Sciatic nerve (tissue), 2 donors: ENCODE measurements around the gene TRPV4. TPM values are rescaled to one million over a fixed set of nuclear protein-coding genes. Genes with fewer than 3 reads are reported as not detected.

ENCODE experiments used
- ATAC-seq: fragments of 200-7000 bp; cut with Tn5 transposase; one replicate; pipeline ENCODE4 v1.9.1; 2020; ENCODE audit warnings: mild to moderate bottlenecking, moderate library complexity
- DNase-seq: peaks from one replicate; pipeline ENCODE4 v3.0.0-alpha.2; 2020; ENCODE audit warnings: low spot score
- intact Hi-C: fragments of 100-400 bp; cut with DNase I; formaldehyde crosslinking; loops from one replicate; pipeline ENCODE4 v1.14.2; 2022
- total RNA-seq: library from RNA; stranded (reverse); fragmentation: NEBNext Ultra II Directional; extraction: Animal tissue kit (Norgen Biotek cat#: 25700); gene quantifications from one replicate; pipeline ENCODE4 v1.2.1, GENCODE V29; 2021
- donor health status: DM: no; HTN: no; CAD: no.
- donor health status: DM: no; HTN: no; CAD: no.

The TRPV4 gene
- total RNA-seq, 1 donor from 2014 or later, result 1.3 TPM

DNA sequence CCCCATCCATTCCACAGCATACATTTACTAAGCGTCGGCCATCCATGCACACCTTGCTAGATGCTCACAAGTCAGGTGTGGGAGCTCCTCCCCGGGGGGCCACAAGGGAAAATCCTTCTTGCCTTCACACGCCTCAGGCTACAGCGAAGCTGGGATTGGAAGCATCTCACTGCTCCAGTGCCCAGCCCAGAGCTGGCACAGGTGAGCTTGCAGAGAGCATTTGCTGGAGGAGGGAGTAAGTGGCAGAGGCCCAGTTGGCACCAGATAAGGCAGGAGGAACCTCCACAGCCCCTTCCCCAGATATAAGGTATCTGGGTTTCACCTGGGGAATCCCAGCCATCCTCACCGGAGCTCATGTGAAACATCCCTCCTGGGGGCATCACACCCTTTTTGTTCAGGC, 1.8 kb downstream of the TRPV4 start:
- ATAC-seq (no peak), DNase-seq (no peak)
- intact Hi-C loops, result no loop called here

DNA sequence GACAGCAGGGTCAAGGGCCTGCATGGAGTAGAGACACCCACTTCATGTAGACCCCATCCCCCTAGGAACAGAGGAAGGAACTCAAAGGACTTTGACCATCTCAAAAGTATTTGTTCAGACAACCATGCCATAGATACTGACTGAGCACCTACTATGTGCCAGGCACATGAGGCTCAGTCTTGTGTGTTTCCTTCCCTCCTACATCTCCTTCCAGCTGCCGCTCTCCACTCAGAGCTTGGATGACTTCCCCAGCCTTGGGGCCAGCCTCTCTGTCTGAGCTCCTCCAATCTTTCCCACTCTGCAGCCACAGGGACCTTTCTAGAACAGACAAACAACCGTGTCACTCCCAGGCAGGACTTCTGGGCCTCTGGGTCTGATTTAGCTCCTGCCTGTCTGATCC, 2.5 kb downstream of the TRPV4 start:
- no peak for ATAC-seq
- intact Hi-C loops, result no loop called here
- no peak for DNase-seq

DNA sequence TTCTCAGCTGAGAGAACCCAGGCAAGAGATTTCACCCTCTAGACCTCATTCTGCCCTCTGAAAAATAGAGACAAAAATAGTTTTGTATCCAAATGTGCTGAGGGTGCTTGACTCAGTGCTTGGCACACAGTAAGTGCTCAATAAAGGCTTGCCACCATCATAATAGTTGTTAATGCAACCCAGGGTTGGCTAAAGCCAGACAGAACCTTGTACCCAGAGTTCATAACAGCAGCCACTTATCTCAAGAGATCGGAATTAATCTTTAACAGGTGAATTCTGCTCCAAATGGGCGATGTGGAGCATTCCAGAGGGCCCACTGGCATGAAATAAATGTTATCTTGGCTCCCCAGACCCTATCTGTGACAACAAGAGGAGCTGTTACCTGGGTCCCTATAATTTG, 2.9 kb downstream of the TRPV4 start:
- intact Hi-C loops, result no loop called here
- ATAC-seq, result no peak

DNA sequence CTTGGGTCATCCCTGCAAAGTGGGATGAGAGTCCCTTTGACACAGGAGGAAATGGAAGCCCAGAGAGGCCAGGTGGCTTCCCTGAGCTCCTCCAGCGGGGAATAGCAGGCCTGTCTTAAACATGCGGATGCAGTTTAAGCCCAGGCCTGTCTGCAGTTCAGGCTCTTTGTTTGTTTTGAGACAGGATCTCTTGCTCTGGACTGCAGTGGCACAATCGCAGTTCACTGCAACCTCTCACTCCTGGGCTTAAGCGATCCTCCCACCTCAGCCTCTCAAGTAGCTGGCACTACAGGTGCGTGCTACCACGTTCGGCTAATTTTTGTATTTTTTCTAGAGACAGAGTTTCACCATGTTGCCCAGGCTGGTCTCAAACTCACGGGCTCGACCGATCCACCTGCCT, 3.5 kb downstream of the TRPV4 start:
- DNase-seq (no peak), ATAC-seq (no peak)
- intact Hi-C loops, result no loop called here

More for the DNA sequence above, 2.9 kb downstream of the TRPV4 start:
- no peak for DNase-seq

DNA sequence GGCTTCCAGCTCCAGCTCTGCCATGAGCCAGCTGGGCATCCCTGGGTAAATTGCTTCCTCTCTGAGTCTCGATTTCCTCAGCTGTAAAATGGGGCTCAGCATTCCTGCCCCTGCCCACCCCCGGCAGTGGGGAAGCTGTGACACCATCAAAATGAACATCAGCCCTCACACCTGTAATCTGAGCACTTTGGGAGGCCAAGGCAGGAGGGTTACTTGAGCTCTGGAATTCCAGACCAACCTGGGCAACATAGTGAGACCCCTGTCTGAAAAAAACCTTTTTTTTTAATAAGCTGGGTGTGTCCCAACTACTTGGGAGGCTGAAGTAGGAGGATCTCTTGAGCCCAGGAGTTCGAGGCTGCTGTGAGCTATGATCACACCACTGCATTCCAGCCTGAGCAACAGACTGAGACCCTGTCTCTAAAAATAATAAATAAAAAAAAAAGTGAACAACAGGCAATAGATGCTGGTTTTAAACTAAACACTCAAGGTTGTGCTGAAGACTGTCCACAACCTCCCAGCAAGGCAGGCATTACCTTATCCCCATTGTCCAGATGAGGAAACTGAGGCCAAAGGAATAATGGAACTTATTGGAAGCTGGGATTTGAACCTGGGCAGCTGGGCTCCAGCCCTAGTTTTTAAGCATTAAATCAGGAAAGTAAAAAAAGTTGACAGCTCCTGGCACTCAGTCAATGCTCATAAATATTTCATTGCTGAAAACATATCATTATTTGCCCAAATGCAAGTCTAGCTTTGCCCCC, 4.3 kb downstream of the TRPV4 start:
- DNase-seq (no peak), ATAC-seq (no peak)
- intact Hi-C loops, result no loop called here

DNA sequence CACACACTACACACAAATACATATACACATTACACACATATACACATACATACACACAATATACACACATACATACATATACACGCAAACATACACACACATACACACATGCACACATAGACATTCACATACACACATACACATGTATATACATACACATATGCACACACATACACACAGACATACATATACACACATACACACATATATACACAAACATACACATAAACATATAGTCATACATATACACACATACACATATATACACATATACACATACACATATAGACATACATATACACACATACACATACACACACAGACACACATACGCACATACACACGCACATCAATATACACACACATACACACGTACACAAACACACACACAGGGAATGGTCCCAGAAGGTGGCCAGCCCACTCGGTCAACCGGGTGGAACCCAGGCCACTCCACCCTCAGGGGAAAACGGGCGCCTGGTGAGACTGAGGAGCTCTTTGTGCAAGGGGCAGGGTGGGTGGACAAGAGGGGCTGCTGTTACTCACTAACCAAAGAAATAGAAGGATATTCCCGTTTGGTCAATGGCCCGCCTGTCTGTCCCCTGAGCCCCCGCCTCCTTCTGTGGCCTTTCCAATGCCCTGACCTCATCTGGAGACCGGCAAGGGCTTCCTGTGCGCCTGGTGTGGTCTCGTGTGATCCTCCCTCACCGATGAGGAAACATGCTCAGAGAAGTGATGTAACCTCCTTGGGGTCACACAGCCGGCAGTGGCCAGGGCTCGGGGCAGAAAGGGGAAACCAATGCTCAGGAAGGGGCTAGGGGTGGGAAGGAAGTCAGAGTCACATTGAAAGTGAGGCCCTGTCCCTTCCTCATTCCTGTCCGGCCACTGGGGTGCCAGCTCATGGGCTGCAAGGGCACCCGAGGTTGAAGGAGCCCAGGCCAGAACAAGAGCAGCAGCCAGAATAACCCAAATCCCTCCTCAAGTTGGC, 5.3 kb downstream of the TRPV4 start:
- intact Hi-C loops, result no loop called here
- DNase-seq (peak; percentile 69), ATAC-seq (peak; percentile 80)

DNA sequence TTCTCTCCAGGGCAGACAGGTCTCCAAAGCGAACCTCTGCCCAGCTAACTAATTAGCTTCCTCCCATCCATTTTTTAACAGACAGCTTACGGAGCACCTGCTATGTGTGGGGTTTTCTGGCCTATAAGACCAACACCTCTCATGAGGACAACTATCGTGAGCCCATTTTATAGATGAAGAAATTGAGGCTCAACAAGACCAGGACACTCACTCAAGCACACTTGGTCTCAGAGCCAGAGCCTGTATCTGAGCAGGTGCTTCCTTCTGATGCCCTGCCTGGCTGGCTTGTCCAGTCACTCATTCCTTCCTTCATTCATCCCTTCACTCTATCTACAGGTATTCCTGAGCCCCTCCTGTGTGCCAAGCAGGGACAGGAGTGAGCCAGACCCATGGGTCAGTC, 6.1 kb downstream of the TRPV4 start:
- ATAC-seq (no peak), DNase-seq (no peak)
- intact Hi-C loops, result no loop called here

DNA sequence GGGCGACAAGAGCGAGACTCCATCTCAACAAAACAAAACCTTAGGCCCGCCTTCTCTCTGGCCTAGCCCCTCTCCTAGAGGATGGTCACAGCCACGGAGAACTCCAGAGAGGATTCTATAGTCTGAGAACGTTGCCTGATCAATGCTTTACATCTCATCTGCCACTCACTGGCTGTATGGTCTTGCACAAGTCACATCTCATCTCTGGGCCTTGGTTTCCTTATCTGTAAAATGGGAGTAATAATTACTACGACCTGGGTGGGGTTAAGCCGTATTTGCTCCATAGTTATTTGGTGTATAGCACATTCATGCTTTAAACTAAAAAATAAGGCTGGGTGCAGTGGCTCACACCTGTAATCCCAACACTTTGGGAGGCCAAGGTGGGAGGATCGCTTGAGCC, 8.5 kb downstream of the TRPV4 start:
- ATAC-seq (no peak), DNase-seq (no peak)
- intact Hi-C loops, result no loop called here

DNA sequence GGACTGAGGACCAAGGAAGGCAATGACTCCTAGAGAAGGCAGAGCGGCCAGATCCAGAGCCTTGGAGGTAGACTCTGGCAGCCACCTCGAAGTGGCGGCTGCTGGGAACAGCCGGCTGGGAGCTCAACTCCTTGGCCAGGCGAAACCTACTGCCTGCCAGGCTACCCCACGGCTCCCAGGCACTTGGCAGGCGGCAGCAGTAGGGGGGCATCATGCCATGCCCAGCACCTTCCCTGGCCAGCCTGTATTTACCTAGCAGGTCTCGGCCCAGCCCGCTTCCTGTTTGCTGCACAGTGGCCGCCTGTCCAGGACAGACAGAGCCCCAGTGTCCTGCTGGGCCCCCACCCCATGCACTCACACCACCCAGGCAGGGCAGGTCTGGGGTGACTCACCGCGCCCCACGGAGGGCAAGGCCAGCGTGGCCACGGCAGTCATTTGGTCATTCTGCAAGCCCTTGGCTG, 10.2 kb downstream of the TRPV4 start:
- ATAC-seq (no peak), DNase-seq (no peak)
- intact Hi-C loops, result no loop called here

DNA sequence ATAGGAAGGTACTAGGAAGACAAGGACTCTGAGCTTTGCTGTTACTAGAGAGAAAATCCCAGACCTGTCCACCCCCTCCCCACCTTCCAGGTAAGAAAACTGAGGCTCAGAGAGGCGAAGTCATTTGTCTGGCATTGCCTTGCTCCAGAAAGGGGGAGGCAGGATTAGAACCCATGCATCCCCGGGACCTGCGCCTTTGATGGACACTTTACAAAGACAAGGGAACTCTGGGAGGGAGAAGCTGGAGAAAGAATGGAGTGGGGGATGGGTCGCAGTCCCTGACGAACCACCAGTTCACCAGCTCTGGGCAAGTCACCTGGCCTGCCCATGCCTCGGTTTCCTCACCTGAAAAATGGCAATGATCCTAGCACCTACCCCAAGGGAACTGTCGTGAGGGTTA, 10.8 kb downstream of the TRPV4 start:
- no peak for DNase-seq
- no peak for ATAC-seq
- intact Hi-C loops, result no loop called here

DNA sequence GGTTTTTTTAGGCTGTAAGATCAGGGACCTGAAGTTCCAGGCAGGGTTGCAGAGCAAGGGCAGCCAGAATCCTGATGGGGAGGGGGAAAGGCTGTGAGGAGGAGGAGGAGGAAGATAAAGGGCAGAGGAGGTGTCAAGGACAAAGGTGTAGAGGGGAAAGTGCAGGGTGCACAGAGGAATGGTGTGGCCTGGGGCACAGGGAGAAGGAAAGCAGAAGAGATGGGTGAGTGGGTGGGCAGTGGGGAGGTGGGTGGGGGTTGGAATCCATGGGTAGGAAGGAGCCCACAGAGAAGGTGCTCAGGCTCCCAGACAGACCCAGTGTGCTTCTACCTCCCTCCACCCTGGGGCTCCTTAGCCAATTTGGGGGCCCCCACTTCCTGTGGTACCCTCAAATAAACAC, 11.2 kb downstream of the TRPV4 start:
- intact Hi-C loops, result no loop called here
- ATAC-seq (no peak), DNase-seq (no peak)

DNA sequence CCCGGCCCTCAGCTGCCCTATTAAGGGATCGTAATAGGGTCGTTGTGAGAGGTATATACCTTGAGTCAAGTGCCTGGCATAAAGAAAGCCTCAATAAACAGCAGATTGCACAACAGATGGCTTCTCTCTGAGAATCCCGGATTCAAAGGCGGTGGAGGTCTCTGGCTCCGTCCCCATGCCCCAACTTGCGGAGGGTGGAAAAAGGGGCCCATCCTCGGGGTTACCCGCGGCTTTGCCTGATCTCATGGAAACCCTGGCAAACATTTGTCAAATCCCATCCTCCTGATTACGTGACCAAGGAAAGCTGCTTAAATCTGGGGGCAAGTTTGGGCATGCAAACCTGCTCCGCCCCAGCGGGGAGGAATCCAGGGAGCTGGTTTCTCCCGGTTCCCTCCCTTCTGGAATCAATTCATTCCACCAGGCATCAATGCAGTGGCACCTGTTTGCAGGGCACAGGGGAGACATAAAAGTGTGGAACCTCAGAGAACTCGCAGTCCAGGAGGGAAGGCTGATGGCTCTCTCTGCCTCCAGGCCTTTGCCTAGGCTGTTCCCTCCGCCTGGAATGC, 12.3 kb downstream of the TRPV4 start:
- intact Hi-C loops, result no loop called here
- DNase-seq, result no peak
- ATAC-seq, result no peak

DNA sequence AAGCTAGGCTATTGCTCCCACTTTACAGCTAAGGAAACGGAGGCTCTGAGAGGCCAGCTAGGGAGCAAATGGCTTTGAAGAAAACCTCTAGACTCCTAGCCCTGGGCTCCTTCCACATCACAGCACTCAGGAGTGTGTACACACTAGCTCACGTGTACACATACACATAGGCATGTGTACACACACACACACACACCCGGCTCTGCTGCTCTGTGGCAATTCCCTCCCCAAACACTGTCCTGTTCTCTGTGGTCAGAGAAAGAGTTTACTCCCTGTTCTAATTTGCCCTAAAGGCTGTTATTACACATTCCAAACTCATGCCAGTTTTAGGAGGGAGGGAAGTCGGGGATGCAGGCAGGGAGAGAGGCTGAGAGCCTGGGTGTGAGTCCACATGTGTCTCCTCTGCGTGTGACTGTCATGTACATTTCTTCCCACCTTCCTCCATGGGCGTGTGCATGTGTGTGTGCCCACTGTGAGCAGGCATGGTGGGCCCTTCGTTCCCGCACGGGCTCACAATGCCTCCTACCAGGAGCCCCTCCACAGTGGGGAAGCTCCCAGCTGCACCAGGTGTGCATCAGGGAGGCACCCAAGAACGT, 14.2 kb downstream of the TRPV4 start:
- no peak for ATAC-seq

DNA sequence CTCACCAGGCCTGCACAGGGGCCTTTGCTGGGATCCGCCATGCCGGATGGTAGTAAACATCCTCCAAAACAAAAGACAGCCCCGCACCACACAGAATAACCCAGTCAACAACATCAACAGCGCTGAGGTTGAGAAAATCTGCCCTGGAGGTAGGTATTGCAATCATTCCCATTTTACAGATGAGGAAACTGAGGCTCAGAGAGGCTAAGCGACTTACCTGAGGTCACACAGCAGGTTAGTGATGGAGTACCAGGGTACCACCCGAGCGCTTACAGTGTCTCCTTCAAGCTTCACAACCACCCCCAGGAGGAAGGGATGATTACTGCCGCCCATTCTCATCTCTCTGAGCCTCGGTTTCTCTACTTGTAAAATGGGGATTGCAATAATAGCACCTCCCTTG, 14.9 kb downstream of the TRPV4 start:
- DNase-seq (no peak), ATAC-seq (no peak)
- intact Hi-C loops, result no loop called here

More for the DNA sequence above, 14.2 kb downstream of the TRPV4 start:
- intact Hi-C loops, result no loop called here
- DNase-seq, result no peak

DNA sequence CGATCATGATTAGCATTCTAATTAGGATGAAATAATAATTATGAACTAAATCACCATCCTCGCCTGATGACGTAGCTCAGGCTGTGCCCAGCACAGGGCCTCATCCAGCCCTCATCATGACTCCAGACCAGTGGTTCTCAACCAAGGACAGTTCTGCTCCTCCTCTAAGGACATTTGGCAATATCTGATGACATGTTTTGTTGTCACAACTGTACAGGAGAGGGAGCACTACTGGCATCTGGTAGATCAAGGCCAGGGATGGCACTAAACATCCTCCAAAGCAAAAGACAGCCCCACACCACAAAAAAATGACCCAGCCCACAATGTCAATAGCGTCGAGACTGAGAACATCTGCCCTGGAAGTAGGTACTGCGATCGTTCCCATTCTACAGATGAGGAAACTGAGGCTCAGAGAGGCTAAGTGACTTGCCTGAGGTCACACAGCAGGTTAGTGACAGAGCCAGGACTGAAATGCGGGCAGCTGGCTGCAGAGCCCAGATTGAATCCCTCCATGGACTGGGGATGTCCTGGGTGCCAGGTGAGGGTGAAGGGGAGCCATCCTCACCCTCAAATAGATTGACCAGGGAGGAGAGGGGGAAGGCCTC, 15.5 kb downstream of the TRPV4 start:
- no peak for ATAC-seq
- DNase-seq, result no peak
- intact Hi-C loops, result no loop called here

DNA sequence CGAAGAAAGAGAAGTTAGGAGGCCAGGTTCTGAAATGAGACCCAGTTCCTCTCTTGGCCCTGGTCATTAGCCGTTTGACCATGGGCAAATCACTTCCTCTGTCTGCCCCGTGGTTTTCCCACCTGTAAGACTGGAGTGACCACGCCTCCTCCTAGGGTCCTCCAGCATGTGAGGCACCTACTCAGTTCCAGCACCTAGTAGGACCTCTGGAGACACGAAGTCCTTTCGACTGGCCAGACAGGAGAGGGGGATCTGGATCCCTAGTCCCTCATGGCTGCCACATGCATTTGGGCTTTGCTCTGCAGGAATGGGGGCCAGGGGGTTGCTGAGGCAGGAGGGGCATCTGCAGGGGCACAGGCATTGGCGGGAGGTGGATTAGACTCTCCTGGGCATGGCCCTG, 16.3 kb downstream of the TRPV4 start:
- DNase-seq (no peak), ATAC-seq (no peak)
- intact Hi-C loops, result no loop called here

DNA sequence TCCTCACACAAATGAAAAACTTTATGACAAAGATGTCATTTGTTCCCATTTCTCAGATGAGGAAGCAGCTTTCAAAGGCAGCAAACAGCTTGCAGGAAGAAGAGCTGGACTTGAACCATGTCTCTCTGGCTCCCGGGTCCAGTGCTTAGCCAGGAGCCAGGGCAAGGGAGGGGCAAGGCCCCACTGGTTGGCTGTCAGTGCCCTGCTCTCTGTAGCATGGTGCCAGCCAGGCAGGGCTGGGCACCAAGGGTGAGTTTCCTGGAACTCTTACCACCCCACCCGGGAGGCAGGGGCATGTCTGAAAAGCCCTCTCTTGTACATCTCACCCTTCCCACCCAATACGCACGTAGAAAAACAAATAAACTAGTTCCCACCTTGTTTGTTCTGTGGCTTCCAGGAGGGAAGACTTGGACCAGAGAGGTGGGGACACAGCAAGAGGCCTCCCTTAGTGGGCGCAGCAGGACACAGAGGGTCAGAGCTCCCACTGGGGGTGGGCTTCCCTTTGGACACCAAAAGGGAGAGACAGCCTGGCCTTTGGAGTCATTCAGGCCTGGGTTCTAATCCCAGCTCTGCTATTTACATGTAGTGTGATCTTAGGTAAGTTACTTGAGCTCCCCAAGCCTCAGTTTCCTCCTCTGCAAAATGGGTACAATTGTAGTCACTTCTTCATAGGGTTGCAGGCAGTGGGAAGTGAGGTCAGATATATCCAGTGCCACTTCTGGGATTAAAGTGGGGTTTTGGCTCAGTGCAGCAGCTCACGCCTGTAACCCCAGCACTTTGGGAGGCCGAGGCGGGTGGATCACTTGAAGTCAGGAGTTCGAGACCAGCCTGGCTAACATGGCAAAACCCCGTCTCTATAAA, 17.2 kb downstream of the TRPV4 start:
- ATAC-seq (no peak), DNase-seq (no peak)
- intact Hi-C loops, result no loop called here

DNA sequence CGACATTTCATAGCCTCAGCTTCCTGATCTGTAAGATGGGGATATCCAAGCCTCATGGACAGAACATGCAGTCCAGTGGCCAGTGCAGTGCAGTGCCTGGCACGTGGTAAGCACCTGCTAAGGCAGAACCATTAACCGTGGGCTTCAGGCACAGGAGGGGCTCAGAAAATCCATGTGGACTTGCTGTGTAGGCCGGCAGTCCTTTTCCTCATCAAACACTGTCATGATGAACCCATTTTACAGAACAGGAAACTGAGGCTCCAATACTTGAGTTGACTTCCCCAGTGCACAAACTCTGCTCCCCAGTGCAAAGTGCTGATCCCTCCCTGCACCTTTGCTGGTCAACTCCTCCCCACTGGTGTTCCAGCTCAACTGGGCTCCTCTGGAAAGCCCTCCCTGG, 18.0 kb downstream of the TRPV4 start:
- ATAC-seq (no peak), DNase-seq (no peak)
- intact Hi-C loops, result no loop called here
